Effector memory CD8-positive, alpha-beta T cell (primary cell): ENCODE data around the gene THTPA.
A peak's percentile ranks its signal among the peaks of the same experiment; 100 is the strongest.
"Not testable (repeated sequence)": the region's sequence is repeated elsewhere in the genome, so short reads cannot be mapped to it uniquely, and the experiment has no call there.

Experiments
- ATAC-seq: fragments of 150-1000 bp; cut with Tn5 transposase; replicated peaks from 2 replicates; pipeline ENCODE4 v1.10.0; 2021; ENCODE audit warnings: mild to moderate bottlenecking, moderate library complexity
- DNase-seq, 3 experiments: peaks; one replicate each; pipeline ENCODE4 v3.0.0; 2021
- H3K27ac Mint-ChIP-seq, 2 donors: one replicate each; pipeline ENCODE4 v1.8.0; 2022; ENCODE audit warnings: mild to moderate bottlenecking in 2 of 2, mixed read lengths in 2 of 2, moderate library complexity in 2 of 2
- H3K27me3 Mint-ChIP-seq, 2 donors: one replicate each; pipeline ENCODE4 v1.8.0; 2022; ENCODE audit warnings: mixed read lengths in 2 of 2
- H3K36me3 Mint-ChIP-seq: one replicate; pipeline ENCODE4 v1.8.0; 2022; ENCODE audit warnings: mild to moderate bottlenecking, moderate library complexity, mixed read lengths; ENCODE audit not compliant: insufficient read depth
- H3K4me1 Mint-ChIP-seq, 2 donors: one replicate each; pipeline ENCODE4 v1.8.0; 2022; ENCODE audit warnings: low read depth in 2 of 2, mixed read lengths in 2 of 2
- H3K4me3 Mint-ChIP-seq, 2 donors: one replicate each; pipeline ENCODE4 v1.8.0; 2022; ENCODE audit warnings: mild to moderate bottlenecking in 2 of 2, mixed read lengths in 2 of 2, moderate library complexity in 2 of 2
- H3K9me3 Mint-ChIP-seq, 2 donors: one replicate each; pipeline ENCODE4 v1.8.0; 2022; ENCODE audit warnings: mixed read lengths in 2 of 2

The THTPA gene

GRCh38 chr14:23603103-23603502, 47.0 kb downstream of the THTPA start:
- H3K4me1 Mint-ChIP-seq = peaks cover 0 to 2% of the 10 kb centered on the region in 2 donors
- peaks cover 6 to 17% of the 10 kb centered on the region in 2 donors for H3K27me3 Mint-ChIP-seq
- H3K36me3 Mint-ChIP-seq = peaks cover 5% of the 10 kb centered on the region
- no peak for DNase-seq
- no peaks in the 10 kb centered on the region for H3K9me3 Mint-ChIP-seq
- H3K27ac Mint-ChIP-seq = peak overlapping the region in 1 of 2 donors; percentile 29
- H3K4me3 Mint-ChIP-seq = no peak overlapping the region
- ATAC-seq = no peak

GRCh38 chr14:23604148-23604547, 48.1 kb downstream of the THTPA start:
- Mint-ChIP-seq H3K36me3 (peaks cover 5% of the 10 kb centered on the region), H3K4me1 (peaks cover 4 to 5% of the 10 kb centered on the region in 2 donors), H3K27me3 (peaks cover 6 to 17% of the 10 kb centered on the region in 2 donors), H3K4me3 (no peak overlapping the region), H3K27ac (no peak overlapping the region), H3K9me3 (no peaks in the 10 kb centered on the region)
- no peak for ATAC-seq
- DNase-seq = no peak

GRCh38 chr14:23604675-23605170, 48.7 kb downstream of the THTPA start:
- Mint-ChIP-seq H3K4me1 (peaks cover 6 to 9% of the 10 kb centered on the region in 2 donors), H3K4me3 (no peak overlapping the region), H3K27ac (no peak overlapping the region), H3K9me3 (no peaks in the 10 kb centered on the region), H3K36me3 (peaks cover 3% of the 10 kb centered on the region), H3K27me3 (peaks cover 6 to 17% of the 10 kb centered on the region in 2 donors)
- ATAC-seq (no peak), DNase-seq (no peak)

GRCh38 chr14:23605931-23606585, 50.0 kb downstream of the THTPA start:
- peaks cover 2% of the 10 kb centered on the region for H3K36me3 Mint-ChIP-seq
- H3K27ac Mint-ChIP-seq = peak overlapping the region in 1 of 2 donors; percentile 9
- ATAC-seq (no peak), DNase-seq (no peak)
- H3K4me1 Mint-ChIP-seq = peaks cover 18 to 23% of the 10 kb centered on the region in 2 donors
- no peaks in the 10 kb centered on the region for H3K9me3 Mint-ChIP-seq
- H3K4me3 Mint-ChIP-seq = no peak overlapping the region
- H3K27me3 Mint-ChIP-seq = peaks cover 0 to 17% of the 10 kb centered on the region in 2 donors

- ATAC-seq (no peak), DNase-seq (no peak)
- Mint-ChIP-seq H3K27ac (no peak overlapping the region), H3K9me3 (no peaks in the 10 kb centered on the region), H3K27me3 (no peaks in the 10 kb centered on the region), H3K36me3 (no peaks in the 10 kb centered on the region), H3K4me1 (peaks cover 21 to 26% of the 10 kb centered on the region in 2 donors), H3K4me3 (no peak overlapping the region)
Observed at GRCh38 chr14:23608454-23608853, 52.4 kb downstream of the THTPA start.

GRCh38 chr14:23609001-23609400, 52.9 kb downstream of the THTPA start:
- Mint-ChIP-seq H3K27me3 (no peaks in the 10 kb centered on the region), H3K27ac (peak overlapping the region in 1 of 2 donors; percentile 91), H3K9me3 (no peaks in the 10 kb centered on the region), H3K36me3 (no peaks in the 10 kb centered on the region), H3K4me1 (peaks cover 21 to 26% of the 10 kb centered on the region in 2 donors), H3K4me3 (no peak overlapping the region)
- no peak for DNase-seq
- no peak for ATAC-seq

GRCh38 chr14:23609411-23610089, 53.5 kb downstream of the THTPA start:
- not testable (repeated sequence) for ATAC-seq, H3K9me3 Mint-ChIP-seq, H3K36me3 Mint-ChIP-seq, H3K27me3 Mint-ChIP-seq, DNase-seq
- peak overlapping the region; percentile 67 to 69 for H3K4me3 Mint-ChIP-seq
- H3K27ac Mint-ChIP-seq = peak overlapping the region; percentile 91 to 95
- H3K4me1 Mint-ChIP-seq = peaks cover 21 to 26% of the 10 kb centered on the region in 2 donors
